PC-9 (cell line): Measurements from ENCODE around the gene SPRY4. TPM values are rescaled to one million over a fixed set of nuclear protein-coding genes. Genes with fewer than 3 reads are reported as not detected.
A peak's percentile ranks its signal among the peaks of the same experiment; 100 is the strongest.

Experiments
- Bru-seq: library from RNA; stranded (reverse); fragments of 400-500 nt; gene quantifications from one replicate; lab custom pipeline; 2021; lab: Mats Ljungman, UMichigan
- BruChase-seq, 2 experiments: library from RNA; stranded (reverse); fragments of 400-500 nt; gene quantifications; one replicate each; lab custom pipeline; 2021; lab: Mats Ljungman, UMichigan
- BruUV-seq: library from RNA; stranded (reverse); fragments of 400-500 nt; replicated peaks from 2 replicates; lab custom pipeline; 2021; lab: Mats Ljungman, UMichigan
- CTCF ChIA-PET: fragments of 300-600 bp; sonication (Branson Sonifier 250); formaldehyde crosslinking; loops from one replicate; lab custom pipeline; 2022; ENCODE audit warnings: antibody characterized with exemption; lab: Charles Lee
- POLR2A ChIA-PET: fragments of 300-600 bp; sonication (Branson Sonifier 250); formaldehyde crosslinking; loops from one replicate; lab custom pipeline; 2022; ENCODE audit warnings: antibody characterized with exemption; ENCODE audit not compliant: unreplicated experiment; lab: Charles Lee
- DNase-seq, 2 experiments: peaks; one replicate each; pipeline versions ENCODE4 v3.0.0 to v3.0.0-alpha.2; 2015 to 2022; ENCODE audit warnings: mixed read lengths in 1 of 2
- H2AFZ ChIP-seq: fragments of 200-600 bp; sonication (generic); 2 replicates; pipeline ENCODE4 v1.8.1; 2017; ENCODE audit warnings: antibody characterized with exemption
- H3F3A ChIP-seq: fragments of 200-600 bp; sonication (generic); 2 replicates; pipeline ENCODE4 v1.8.1; 2017; ENCODE audit warnings: antibody characterized with exemption, mild to moderate bottlenecking, low read depth; ENCODE audit not compliant: insufficient read depth
- H3K27ac ChIP-seq: fragments of 200-600 bp; sonication (generic); 2 replicates; pipeline ENCODE4 v1.6.1; 2016; ENCODE audit warnings: mixed run types
- H3K27me3 ChIP-seq: fragments of 200-600 bp; sonication (generic); 2 replicates; pipeline ENCODE4 v1.6.1; 2016; ENCODE audit warnings: low read depth, mixed run types; ENCODE audit not compliant: insufficient read depth
- H3K36me3 ChIP-seq: fragments of 200-600 bp; sonication (generic); 2 replicates; pipeline ENCODE4 v1.6.1; 2016; ENCODE audit warnings: low read depth, mixed run types
- H3K4me1 ChIP-seq: fragments of 200-600 bp; sonication (generic); replicated peaks from 2 replicates; pipeline ENCODE4 v1.6.1; 2016; ENCODE audit warnings: mixed run types; ENCODE audit not compliant: insufficient read depth
- H3K4me2 ChIP-seq: fragments of 200-600 bp; sonication (generic); 2 replicates; pipeline ENCODE4 v1.6.1; 2017; ENCODE audit warnings: mixed run types
- H3K4me3 ChIP-seq: fragments of 200-600 bp; sonication (generic); 2 replicates; pipeline ENCODE4 v1.6.1; 2016; ENCODE audit warnings: mixed run types
- H3K79me2 ChIP-seq: fragments of 200-600 bp; sonication (generic); 2 replicates; pipeline ENCODE4 v1.6.1; 2017; ENCODE audit warnings: low read depth, mixed run types
- H3K9me2 ChIP-seq: fragments of 200-600 bp; sonication (generic); 2 replicates; pipeline ENCODE4 v1.8.1; 2017; ENCODE audit warnings: mild to moderate bottlenecking; ENCODE audit not compliant: insufficient read depth
- H3K9me3 ChIP-seq: fragments of 200-600 bp; sonication (generic); 2 replicates; pipeline ENCODE4 v1.8.1; 2016; ENCODE audit warnings: low read depth; ENCODE audit not compliant: insufficient read depth
- H4K20me1 ChIP-seq: fragments of 200-600 bp; sonication (generic); 2 replicates; pipeline ENCODE4 v1.8.1; 2017; ENCODE audit not compliant: insufficient read depth
- EZH2 ChIP-seq: fragments of 200-600 bp; sonication (generic); IDR thresholded peaks from 2 replicates; pipeline ENCODE4 v1.8.0; 2017; ENCODE audit warnings: antibody characterized with exemption, low read depth
- intact Hi-C: fragments of 100-400 bp; cut with micrococcal nuclease; formaldehyde crosslinking; loops from one replicate; pipeline ENCODE4 v1.10.0; 2022; ENCODE audit not compliant: unreplicated experiment
- long read RNA-seq: library from polyadenylated mRNA; stranded (forward); transcript quantifications from one replicate; pipeline ENCODE4 v2.0.0, GENCODE V29; 2022
- total RNA-seq: library from RNA; stranded (reverse); gene quantifications from 2 replicates; pipeline ENCODE4 v1.2.3, GENCODE V29; 2021
- TF ChIP-seq, protein P1 (sequence below): fragments of 200-600 bp; sonication (generic); conservative IDR thresholded peaks from 2 replicates; pipeline ENCODE4 v1.6.1; 2017; ENCODE audit warnings: mixed run types, antibody characterized with exemption, mild to moderate bottlenecking, moderate library complexity

The SPRY4 gene
- 6.9 and 11.0 TPM in 2 replicates for total RNA-seq
- Bru-seq, nascent RNA = percentile 90 among the genes with signal in this experiment
- BruChase-seq, experiment 1, labeled RNA remaining after a 2-hour chase = percentile 83 among the genes with signal in this experiment
- BruChase-seq, experiment 2, labeled RNA remaining after a 6-hour chase = percentile 49 among the genes with signal in this experiment
- long read RNA-seq, full-length matches to known transcripts = 3 of 6 reads
- long read RNA-seq, partial matches to known transcripts = 0 of 6 reads
- long read RNA-seq, other reads (novel, unspliced or antisense) = 3 of 6 reads

- peak within 1 kb of the TSS; percentile 87 for H3K4me2 ChIP-seq
- peak within 1 kb of the TSS; percentile 78 for H2AFZ ChIP-seq
- peak within 1 kb of the TSS; percentile 82 for H3K4me3 ChIP-seq
- intact Hi-C loops = loop anchor here (1.0 to 10.0 kb wide), 9 partner anchors 50 to 370 kb away; no protein-coding TSS in a partner anchor
- H4K20me1 ChIP-seq = peaks cover 37% of the 10 kb centered on the region
- ChIA-PET POLR2A (interaction anchor here (0.6 to 0.7 kb wide), 6 partner anchors 27 to 1696 kb away, joined by 3 to 23 read pairs (median 4); no protein-coding TSS in a partner anchor), CTCF (no interaction called here)
- H3K9me2 ChIP-seq = no peaks in the 10 kb centered on the region
- H3K9me3 ChIP-seq = no peaks in the 10 kb centered on the region
- peak within 1 kb of the TSS; percentile 85 for H3K27ac ChIP-seq
- H3F3A ChIP-seq = peaks cover 25% of the 10 kb centered on the region; the same call in 1 of the 2 replicates
- BruUV-seq = no TSS peak
- no peaks in the 10 kb centered on the region for H3K27me3 ChIP-seq
- H3K36me3 ChIP-seq = peaks cover 7% of the 10 kb centered on the region
- H3K4me1 ChIP-seq = peaks cover 45% of the 10 kb centered on the region
- TF ChIP-seq EZH2 = no peak
- TF ChIP-seq, protein P1, sequence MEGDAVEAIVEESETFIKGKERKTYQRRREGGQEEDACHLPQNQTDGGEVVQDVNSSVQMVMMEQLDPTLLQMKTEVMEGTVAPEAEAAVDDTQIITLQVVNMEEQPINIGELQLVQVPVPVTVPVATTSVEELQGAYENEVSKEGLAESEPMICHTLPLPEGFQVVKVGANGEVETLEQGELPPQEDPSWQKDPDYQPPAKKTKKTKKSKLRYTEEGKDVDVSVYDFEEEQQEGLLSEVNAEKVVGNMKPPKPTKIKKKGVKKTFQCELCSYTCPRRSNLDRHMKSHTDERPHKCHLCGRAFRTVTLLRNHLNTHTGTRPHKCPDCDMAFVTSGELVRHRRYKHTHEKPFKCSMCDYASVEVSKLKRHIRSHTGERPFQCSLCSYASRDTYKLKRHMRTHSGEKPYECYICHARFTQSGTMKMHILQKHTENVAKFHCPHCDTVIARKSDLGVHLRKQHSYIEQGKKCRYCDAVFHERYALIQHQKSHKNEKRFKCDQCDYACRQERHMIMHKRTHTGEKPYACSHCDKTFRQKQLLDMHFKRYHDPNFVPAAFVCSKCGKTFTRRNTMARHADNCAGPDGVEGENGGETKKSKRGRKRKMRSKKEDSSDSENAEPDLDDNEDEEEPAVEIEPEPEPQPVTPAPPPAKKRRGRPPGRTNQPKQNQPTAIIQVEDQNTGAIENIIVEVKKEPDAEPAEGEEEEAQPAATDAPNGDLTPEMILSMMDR = no peak
- peak; percentile 93 to 96 for DNase-seq
- peaks cover 80% of the 10 kb centered on the region for H3K79me2 ChIP-seq
Measured at GRCh38 chr5:142324871-142325724, at the start of gene SPRY4. Gene SPRY4 (minus strand): TSS chr5:142325021. CDS start chr5:142315108, 9,913 bp downstream.

- Histone ChIP-seq H3K4me3 (no peak overlapping the region), H3F3A (peaks cover 15% of the 10 kb centered on the region), H2AFZ (no peak overlapping the region), H3K4me2 (no peak overlapping the region), H3K4me1 (peaks cover 16% of the 10 kb centered on the region), H3K27me3 (no peaks in the 10 kb centered on the region), H3K36me3 (no peaks in the 10 kb centered on the region), H3K9me2 (no peaks in the 10 kb centered on the region), H3K9me3 (no peaks in the 10 kb centered on the region), H3K27ac (no peak overlapping the region), H3K79me2 (no peaks in the 10 kb centered on the region), H4K20me1 (no peaks in the 10 kb centered on the region)
- DNase-seq = no peak
- TF ChIP-seq, protein P1 = no peak
- no peak for TF ChIP-seq EZH2
- intact Hi-C loops = no loop called here
- BruUV-seq = no TSS peak
- ChIA-PET CTCF (interaction anchor here (0.7 kb wide), 1 partner anchor 194 kb away, joined by 5 read pairs; no protein-coding TSS in a partner anchor), POLR2A (interaction anchor here (0.6 kb wide), 1 partner anchor 92 kb away, joined by 5 read pairs; no protein-coding TSS in a partner anchor)
Measured at GRCh38 chr5:142368529-142368928, 43.7 kb upstream of the SPRY4 start.

- no peak for TF ChIP-seq EZH2
- TF ChIP-seq, protein P1 = no peak
- Histone ChIP-seq H3K4me3 (no peak overlapping the region), H3F3A (peaks cover 33% of the 10 kb centered on the region), H3K9me3 (no peaks in the 10 kb centered on the region), H3K79me2 (no peaks in the 10 kb centered on the region), H3K9me2 (no peaks in the 10 kb centered on the region), H4K20me1 (no peaks in the 10 kb centered on the region), H2AFZ (no peak overlapping the region), H3K4me2 (no peak overlapping the region), H3K27ac (no peak overlapping the region), H3K4me1 (peaks cover 39% of the 10 kb centered on the region), H3K27me3 (no peaks in the 10 kb centered on the region), H3K36me3 (no peaks in the 10 kb centered on the region)
- intact Hi-C loops = no loop called here
- ChIA-PET POLR2A (no interaction called here), CTCF (no interaction called here)
- no TSS peak for BruUV-seq
- no peak for DNase-seq
Measured at GRCh38 chr5:142366007-142366406, 41.2 kb upstream of the SPRY4 start.
